Measurements from ENCODE around the gene FEM1A.

DNA sequence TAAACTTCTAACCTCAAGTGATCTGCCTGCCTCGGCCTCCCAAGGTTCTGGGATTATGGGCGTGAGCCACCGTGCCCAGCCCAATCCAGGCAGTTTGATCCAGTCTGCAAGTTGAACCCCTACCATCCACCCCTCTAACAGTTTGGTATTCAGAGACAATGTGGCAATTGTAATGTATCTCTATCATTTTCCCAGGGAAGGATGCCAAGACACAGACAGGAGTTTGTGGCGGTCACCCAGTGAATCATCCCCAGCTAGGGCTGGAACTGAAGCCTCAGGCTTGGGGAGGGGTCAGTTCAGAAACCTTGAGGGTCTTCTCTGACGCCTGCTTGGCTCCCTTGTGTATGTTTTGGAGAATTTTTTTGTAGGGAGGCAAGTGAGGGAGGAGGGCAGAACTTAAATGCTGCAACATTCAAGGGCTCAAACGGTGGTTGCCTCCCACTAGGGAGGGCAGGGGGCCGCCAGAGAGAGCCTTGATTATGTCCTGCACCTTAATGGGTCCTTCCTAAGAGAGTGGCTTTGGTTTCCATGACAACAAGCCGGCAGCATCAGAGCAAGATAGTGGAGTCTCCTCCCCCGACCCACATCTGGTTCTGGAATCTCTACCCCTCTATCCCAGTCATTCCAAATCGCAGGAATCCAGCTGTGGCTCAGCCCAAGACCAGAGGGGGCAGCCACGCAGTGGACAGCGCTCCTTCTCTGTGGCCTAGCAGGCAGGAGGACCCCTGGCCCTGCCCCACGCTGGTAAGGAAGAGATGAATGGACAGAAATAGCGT is 14.9 kb upstream of the FEM1A start:
- TF ChIP-seq L3MBTL2 (conservative IDR thresholded peaks at IDR 0.05): no peak
- no peak for TF ChIP-seq NFRKB (IDR thresholded peaks at IDR 0.05)
- TF ChIP-seq HDGF (IDR thresholded peaks at IDR 0.05; ENCODE audit: borderline replicate concordance): no peak
- TF ChIP-seq LEF1 (IDR thresholded peaks at IDR 0.05; ENCODE audit: borderline replicate concordance): no peak
- TF ChIP-seq FOXM1 (IDR thresholded peaks at IDR 0.05; ENCODE audit: borderline replicate concordance): no peak
